Right lung (tissue), 5 donors: ENCODE data around the gene PCNX3. TPM values are rescaled to one million over a fixed set of nuclear protein-coding genes. Genes with fewer than 3 reads are reported as not detected.

ENCODE experiments used
- DNase-seq, 2 donors: peaks; one replicate each; pipeline ENCODE4 v3.0.0-alpha.2; 2013
- polyA plus RNA-seq, 5 donors: library from polyadenylated mRNA; unstranded; fragments of 120-200 nt; gene quantifications; one replicate each; pipeline versions ENCODE4 v1.2.1 to v1.2.3, GENCODE V29; 2013; ENCODE audit warnings: inconsistent platforms in 1 of 5, low replicate concordance in 1 of 5; ENCODE audit not compliant: insufficient read length in 5 of 5, insufficient read depth in 1 of 5

PCNX3 gene
- polyA plus RNA-seq, 5 donors = 15.5 to 35.0 (median 20.9) TPM

DNA sequence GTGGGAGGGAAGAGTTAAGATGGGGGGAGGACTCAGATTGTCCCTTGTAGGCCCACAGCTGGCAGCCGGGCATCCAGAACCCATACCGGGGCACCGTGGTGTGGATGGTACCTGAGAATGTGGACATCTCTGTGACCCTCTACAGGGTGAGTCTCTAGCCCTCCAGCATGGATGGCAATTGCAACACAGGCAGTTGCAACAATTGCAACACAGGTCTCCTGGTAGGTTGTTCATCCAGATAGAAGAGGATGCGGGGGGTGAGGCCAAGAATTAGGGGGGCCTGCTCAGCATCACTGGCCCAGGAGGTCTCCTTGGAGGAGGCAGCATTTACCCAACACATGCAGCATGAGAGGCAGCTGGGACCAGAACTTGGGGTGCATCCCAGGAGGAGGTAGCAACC is 36.3 kb upstream of the PCNX3 start:
- no peak for DNase-seq

- no peak for DNase-seq
These were observed 35.4 kb upstream of the PCNX3 start for GRCh38 chr11:65580031-65580692.

DNA sequence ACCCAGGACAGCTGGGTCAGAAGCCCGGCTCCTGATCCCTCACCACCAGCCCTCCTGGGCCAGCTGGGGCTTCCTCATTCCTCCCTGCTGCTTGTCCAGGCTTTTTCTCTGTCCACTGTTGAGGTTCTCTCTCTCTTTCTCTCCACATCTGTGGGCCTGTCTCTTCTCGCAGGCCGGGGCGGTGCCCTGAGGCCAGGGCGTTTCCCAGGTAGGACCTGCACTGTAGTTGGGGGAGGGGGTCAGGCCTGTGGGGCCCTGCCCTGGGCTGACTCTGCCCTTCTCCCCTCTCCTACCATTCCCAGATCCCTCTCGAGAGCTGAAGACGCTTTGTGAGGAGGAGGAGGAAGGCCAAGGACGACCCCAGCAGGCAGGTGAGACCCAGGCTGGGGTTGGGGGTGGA is 34.8 kb upstream of the PCNX3 start:
- no peak for DNase-seq

DNA sequence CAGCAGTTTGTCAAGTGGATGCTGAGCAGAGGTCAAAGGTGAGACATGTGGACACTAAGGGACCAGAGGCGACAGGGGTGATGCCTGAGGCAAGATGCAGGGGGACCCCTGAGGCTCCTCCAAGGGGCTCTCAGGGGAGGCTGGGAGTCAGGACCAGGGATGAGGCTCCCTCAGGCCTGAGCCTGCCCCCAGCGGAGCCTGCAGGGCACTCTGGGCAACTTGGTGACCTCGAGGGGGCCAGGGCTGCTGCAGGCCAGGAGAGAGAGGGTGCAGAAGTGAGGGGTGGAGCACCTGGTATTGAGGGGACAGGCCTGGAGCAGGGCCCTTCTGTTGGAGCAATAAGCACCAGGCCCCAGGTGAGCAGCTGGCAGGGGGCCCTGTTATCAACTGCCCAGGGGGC is 33.6 kb upstream of the PCNX3 start:
- no peak for DNase-seq

GRCh38 chr11:65583589-65583988 is 32.0 kb upstream of the PCNX3 start:
- no peak for DNase-seq

- no peak for DNase-seq
These were observed 31.5 kb upstream of the PCNX3 start for GRCh38 chr11:65584106-65584505.

GRCh38 chr11:65584723-65585171 is 30.8 kb upstream of the PCNX3 start:
- no peak for DNase-seq

GRCh38 chr11:65585396-65586246 is 30.0 kb upstream of the PCNX3 start:
- no peak for DNase-seq

DNA sequence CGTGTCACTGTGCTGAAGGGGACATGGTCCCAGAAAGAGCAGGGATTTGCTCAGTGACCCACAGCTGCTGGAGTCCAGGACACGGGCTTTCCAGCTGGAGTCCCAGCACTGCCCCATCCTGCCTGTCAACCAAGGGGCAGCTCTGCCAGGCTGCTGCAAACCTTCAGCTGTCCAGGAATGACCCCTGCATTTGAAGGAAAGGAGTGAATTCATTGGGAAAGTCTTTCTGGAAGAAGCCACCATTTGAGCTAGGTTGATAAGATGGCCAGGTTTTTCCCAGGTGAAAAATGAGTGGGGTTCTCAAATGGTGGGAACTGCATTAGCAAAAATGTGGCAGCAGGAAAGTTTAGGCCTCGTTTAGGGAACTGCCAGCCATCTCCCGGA is 29.3 kb upstream of the PCNX3 start:
- DNase-seq = no peak

DNA sequence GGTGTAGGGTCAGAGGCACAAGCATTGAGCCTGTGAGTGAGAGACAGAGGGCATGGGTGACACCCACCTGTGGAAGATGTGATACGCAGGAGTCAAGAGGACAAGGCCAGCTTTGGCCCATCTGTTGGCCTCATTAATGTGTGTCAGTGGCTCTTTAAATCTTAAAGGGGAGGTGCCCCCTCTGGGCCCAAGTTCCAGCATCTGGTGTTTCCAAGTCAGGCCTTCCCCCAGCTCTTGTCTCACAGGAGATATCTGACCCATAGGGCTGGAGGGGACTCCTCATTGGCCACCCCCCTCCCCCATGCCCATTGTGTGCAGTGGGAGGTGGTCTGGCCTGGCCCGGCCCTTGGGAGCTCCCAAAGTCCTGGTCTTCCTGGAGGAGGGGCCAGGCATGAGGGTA is 28.9 kb upstream of the PCNX3 start:
- no peak for DNase-seq

GRCh38 chr11:65588199-65589054 is 27.1 kb upstream of the PCNX3 start:
- DNase-seq = no peak

DNA sequence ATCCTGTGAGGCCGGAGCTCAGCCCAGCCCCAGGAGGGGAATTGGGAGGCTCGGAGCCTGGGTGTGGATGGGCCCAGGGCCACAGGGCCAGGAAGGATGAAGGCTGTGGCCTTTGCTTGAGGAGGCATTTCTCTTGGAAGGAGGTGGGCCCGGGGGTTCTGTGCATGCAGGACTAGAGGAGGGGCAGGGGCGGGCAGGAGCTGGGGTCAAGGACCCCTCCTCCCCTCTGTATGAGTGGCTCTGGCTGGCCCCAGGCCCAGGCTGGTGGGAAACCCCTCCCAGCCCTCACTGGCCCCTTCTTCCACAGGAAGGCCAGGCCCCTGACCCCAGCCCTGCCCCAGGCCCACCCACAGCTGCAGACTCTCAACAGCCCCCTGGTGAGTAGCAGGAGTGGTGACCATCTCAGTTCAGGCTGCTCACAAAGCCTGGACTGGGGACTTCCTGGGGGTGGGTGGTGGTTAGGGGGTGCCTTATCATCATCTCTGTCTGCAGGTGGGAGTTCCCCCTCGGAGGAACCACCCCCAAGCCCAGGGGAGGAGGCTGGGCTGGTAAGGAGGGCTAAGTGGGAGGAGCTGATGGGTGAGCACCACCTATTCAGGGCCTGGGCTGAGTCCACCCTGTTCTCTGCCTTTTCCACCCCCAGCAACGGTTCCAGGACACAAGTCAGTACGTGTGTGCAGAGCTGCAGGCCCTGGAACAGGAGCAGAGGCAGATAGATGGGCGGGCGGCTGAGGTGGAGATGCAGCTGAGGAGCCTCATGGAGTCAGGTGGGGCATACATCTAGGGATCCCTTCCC is 25.9 kb upstream of the PCNX3 start:
- no peak for DNase-seq

GRCh38 chr11:65590240-65590738 is 25.3 kb upstream of the PCNX3 start:
- DNase-seq = no peak

DNA sequence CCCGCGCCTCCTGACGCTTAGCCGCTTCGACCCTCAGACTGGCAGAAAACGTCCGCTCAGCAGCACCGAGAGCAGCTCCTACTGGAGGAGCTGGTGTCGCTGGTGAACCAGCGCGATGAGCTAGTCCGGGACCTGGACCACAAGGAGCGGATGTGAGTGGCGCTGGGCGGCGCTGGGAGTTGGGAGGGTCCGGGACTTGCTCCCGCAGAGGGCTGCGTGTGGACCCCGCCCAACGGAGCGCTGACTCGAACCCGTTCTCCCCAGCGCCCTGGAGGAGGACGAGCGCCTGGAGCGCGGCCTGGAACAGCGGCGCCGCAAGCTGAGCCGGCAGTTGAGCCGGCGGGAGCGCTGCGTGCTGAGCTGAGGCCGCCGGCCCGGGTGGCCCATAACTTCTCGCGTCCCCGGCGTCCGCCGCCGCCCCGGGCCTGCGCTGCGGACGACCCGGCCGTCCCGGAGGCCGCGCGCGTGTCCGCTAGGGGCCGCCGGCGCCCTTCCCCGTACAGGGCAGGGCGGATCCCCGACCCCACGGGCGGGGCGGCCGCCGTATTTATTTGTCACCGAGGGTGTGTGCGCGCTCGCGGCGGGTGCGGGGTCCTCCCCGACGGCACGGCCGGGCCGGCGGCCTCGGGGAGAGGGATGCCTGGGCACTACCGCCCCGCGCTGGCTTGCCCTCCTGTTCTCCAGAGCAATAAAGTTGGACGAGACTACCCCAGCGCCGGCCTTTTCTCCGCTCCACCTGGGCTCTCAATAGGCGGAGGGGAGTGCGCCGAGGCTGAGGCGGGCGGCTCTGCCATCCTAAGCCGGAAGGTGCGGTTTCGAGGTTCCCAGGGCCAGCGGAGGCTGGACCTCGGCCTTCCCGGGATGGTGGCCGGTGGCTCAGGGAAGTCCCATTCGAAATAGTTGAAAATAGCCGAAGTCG is 23.4 kb upstream of the PCNX3 start:
- no peak for DNase-seq

- DNase-seq = no peak
These were observed 22.6 kb upstream of the PCNX3 start for GRCh38 chr11:65592858-65593517.

GRCh38 chr11:65593518-65594414 is 21.8 kb upstream of the PCNX3 start:
- DNase-seq = no peak

- no peak for DNase-seq
These were observed 20.4 kb upstream of the PCNX3 start for GRCh38 chr11:65595131-65595530.

DNA sequence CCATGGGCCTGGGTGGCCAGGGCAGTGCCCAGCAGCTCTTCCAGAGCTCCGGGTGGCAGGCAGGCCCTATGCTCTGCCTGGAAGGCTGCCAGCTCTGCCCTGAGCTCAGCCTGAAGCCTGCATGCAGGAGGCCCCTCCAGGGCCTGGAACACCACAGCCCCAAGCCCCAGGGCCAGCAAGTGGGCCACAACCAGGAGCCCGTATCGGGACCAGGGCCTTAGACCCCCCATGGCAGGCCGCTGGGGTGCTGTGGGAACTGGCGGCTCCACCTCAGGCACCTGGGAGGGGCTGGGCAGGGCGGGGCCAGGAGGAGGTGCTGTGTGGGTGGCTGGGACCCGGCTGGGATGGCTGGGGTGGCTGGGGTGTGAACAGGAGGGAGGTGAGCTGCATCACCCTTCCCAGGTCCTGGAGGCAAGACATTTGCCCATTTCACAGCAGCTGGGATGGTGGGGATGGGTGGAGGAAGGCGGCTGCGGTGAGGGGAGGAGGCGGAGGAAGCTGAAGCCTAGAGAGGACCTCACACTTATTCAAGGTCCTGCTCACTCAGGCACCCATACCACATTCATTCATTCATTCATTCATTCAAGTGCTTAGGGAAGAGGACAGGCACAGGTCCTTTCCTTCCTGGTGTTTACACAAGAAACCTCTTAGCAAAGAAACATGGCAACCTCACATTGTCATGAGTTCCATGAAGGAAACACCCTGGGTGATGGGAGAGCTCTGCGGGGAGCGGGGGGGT is 19.9 kb upstream of the PCNX3 start, which contains the start of gene KCNK7:
Gene KCNK7, minus strand, starts transcription at position 258 of the 739 bp plus-strand sequence. Its CDS starts 28 bp downstream, at position 230.
- no peak for DNase-seq
